Transverse colon (tissue), 4 donors: Measurements from ENCODE around the gene DNAJC22. TPM values are rescaled to one million over a fixed set of nuclear protein-coding genes. Genes with fewer than 3 reads are reported as not detected.

Experiments used
- DNase-seq: peaks from one replicate; pipeline ENCODE4 v3.0.0-alpha.2; 2019
- H3K27ac ChIP-seq, 4 donors: fragments of 200-600 bp; sonication (generic); 2 replicates each; pipeline ENCODE4 v1.5.1; 2016 to 2018; ENCODE audit warnings: inconsistent platforms in 4 of 4
- H3K27me3 ChIP-seq: fragments of 200-600 bp; sonication (generic); 2 replicates; pipeline ENCODE4 v1.5.1; 2017; ENCODE audit warnings: inconsistent platforms
- H3K36me3 ChIP-seq, 4 donors: fragments of 200-600 bp; sonication (generic); 2 replicates each; pipeline ENCODE4 v1.5.1; 2017 to 2019; ENCODE audit warnings: inconsistent platforms in 4 of 4
- H3K4me1 ChIP-seq, 4 donors: fragments of 200-600 bp; sonication (generic); 2 replicates each; pipeline ENCODE4 v1.5.1; 2017 to 2020; ENCODE audit warnings: inconsistent platforms in 4 of 4
- H3K4me3 ChIP-seq, 4 donors: fragments of 200-600 bp; sonication (generic); 1 replicate in 1 of 4; 2 replicates in 3 of 4; pipeline versions ENCODE4 v1.5.1 to v1.6.1; 2017 to 2019; ENCODE audit warnings: inconsistent platforms in 4 of 4
- H3K9me3 ChIP-seq, 2 donors: fragments of 200-600 bp; sonication (generic); 2 replicates each; pipeline ENCODE4 v1.5.1; 2017 to 2019; ENCODE audit warnings: inconsistent platforms in 2 of 2
- EP300 ChIP-seq: sonication (generic); formaldehyde crosslinking; IDR thresholded peaks from one replicate; pipeline ENCODE4 v1.6.1; 2017; ENCODE audit warnings: antibody characterized with exemption, low read depth
- POLR2A ChIP-seq: fragments of 450-650 bp; IDR thresholded peaks from one replicate; pipeline ENCODE4 v1.6.1; 2016; ENCODE audit warnings: antibody characterized with exemption, mild to moderate bottlenecking, moderate library complexity
- POLR2AphosphoS5 ChIP-seq, 3 donors: sonication (generic); formaldehyde crosslinking; IDR thresholded peaks; one replicate each; pipeline ENCODE4 v1.6.1; 2016; ENCODE audit warnings: antibody characterized with exemption in 3 of 3
- WGBS, 2 donors: methylation state at CpG; one replicate each; pipeline ENCODE4 v1.1.5; 2018; ENCODE audit warnings: low coverage in 1 of 2; 5-methylcytosine and 5-hydroxymethylcytosine counted together
- in situ Hi-C, 4 donors: fragments of 200-750 bp; cut with MboI; loops; one replicate each; pipeline versions ENCODE4 v1.15.0 to v1.15.1; 2017; ENCODE audit warnings: low sequenced_read_pairs in 3 of 4, low pct_ligation_motif_present in 1 of 4, low pct_unique_long_range_greater_than_20kb in 1 of 4
- intact Hi-C: fragments of 100-400 bp; cut with DNase I; formaldehyde crosslinking; loops from one replicate; pipeline ENCODE4 v1.15.1; 2023; ENCODE audit warnings: low total_unique reads
- total RNA-seq, 4 donors: library from RNA; depleted of rRNA; stranded (reverse); fragments of >200 nt; gene quantifications; one replicate each; pipeline ENCODE4 v1.1.0, GENCODE V29; 2016
- TF ChIP-seq, protein P1 (sequence below), 5 experiments: fragments of 200-600 bp in 3 of 5; fragments of 450-650 bp in 2 of 5; sonication (generic) in 3 of 5; IDR thresholded peaks; 1 replicate in 2 of 5; 2 replicates in 3 of 5; pipeline ENCODE4 v1.5.1; 2016 to 2017; ENCODE audit warnings: antibody characterized with exemption in 5 of 5, inconsistent platforms in 3 of 5, mild to moderate bottlenecking in 2 of 5, moderate library complexity in 1 of 5

Gene DNAJC22
- 10 to 100 TPM; 25.4 to 43.8 (median 39.2) TPM for total RNA-seq

DNA sequence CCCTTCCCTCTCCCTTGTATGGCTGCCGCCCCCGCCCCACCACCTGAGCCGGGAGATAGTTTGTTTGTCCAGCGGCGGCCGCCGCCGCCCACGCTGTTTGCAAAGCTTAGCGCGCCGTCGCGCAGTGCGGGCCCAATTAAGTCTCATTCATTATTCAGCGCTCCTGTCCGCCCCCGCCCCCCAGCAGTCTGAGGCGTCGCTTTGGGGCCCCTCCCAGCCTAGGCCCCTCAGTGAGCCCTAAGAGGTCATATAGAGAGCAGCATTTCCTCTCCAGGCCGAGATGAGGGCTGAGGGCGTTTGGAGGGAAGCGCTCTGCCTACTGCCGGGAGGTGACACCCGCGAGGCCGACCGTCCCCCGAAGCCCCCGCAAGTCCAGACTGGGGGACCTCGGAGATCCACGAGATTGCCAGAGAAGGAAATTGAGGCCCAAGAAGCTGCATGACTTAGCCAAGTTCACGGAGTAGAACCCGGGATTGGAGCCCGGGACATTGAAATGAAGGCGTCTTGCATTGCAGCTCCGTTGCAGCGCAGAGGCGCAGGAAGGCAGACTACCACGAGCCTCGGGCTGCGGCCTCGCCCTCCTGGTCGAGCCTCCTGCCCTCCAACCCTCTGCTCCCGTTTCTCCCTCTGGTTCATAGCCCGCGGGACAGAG, at the start of gene DNAJC22:
Gene DNAJC22, plus strand, starts transcription at position 230 of the 652 bp plus-strand sequence. CDS start 1,985 bp downstream, outside the sequence.
- DNase-seq = peak; percentile 38
- peaks cover 93% of the 10 kb centered on the region for H3K27me3 ChIP-seq
- no peaks in the 10 kb centered on the region for H3K36me3 ChIP-seq
- peaks cover 43 to 69% (median 49%) of the 10 kb centered on the region in 4 donors for H3K4me1 ChIP-seq
- in situ Hi-C loops (loop anchor here in 1 of 4 donors (10.0 kb wide), 1 partner anchor 168 kb away; no protein-coding TSS in a partner anchor), intact Hi-C loops (loop anchor here (5.0 kb wide), 1 partner anchor 171 kb away; no protein-coding TSS in a partner anchor)
- peak within 1 kb of the TSS in 3 of 4 donors; percentile 25 to 52 (median 26) for H3K4me3 ChIP-seq
- no peaks in the 10 kb centered on the region for H3K9me3 ChIP-seq
- peak within 1 kb of the TSS in 1 of 4 donors; percentile 24 for H3K27ac ChIP-seq
- WGBS, 2 donors = 0 to 1% methylated on average over 2 to 44 of the region's 47 CpGs
- TF ChIP-seq POLR2AphosphoS5 (IDR thresholded peaks at IDR 0.05) = no peak
- no peak for TF ChIP-seq POLR2A

DNA sequence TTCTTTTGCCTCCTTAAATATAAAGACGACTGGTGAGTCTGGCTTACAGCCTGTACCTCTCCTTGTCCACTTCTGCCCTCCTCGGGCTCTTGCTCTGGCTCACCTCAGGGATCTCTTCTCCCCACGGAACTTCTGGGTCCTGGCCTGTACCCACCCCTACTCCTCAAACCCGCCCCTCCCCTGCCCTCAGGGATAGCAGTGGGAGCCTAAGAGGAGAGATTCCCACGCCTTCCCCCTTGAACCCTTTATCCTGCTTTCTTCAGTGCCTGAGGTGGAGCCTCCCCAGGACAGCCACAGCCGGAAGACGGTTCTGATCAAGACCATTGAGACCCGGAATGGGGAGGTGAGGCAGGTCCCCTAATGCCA, 49.0 kb upstream of the DNAJC22 start:
- H3K36me3 ChIP-seq = no peaks in the 10 kb centered on the region
- peaks cover 85% of the 10 kb centered on the region for H3K27me3 ChIP-seq
- TF ChIP-seq POLR2AphosphoS5 (IDR thresholded peaks at IDR 0.05) (no peak), EP300 (no peak), POLR2A (no peak)
- TF ChIP-seq, protein P1, sequence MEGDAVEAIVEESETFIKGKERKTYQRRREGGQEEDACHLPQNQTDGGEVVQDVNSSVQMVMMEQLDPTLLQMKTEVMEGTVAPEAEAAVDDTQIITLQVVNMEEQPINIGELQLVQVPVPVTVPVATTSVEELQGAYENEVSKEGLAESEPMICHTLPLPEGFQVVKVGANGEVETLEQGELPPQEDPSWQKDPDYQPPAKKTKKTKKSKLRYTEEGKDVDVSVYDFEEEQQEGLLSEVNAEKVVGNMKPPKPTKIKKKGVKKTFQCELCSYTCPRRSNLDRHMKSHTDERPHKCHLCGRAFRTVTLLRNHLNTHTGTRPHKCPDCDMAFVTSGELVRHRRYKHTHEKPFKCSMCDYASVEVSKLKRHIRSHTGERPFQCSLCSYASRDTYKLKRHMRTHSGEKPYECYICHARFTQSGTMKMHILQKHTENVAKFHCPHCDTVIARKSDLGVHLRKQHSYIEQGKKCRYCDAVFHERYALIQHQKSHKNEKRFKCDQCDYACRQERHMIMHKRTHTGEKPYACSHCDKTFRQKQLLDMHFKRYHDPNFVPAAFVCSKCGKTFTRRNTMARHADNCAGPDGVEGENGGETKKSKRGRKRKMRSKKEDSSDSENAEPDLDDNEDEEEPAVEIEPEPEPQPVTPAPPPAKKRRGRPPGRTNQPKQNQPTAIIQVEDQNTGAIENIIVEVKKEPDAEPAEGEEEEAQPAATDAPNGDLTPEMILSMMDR (IDR thresholded peaks at IDR 0.05) = no peak
- intact Hi-C loops = no loop called here
- peaks cover 12 to 33% (median 28%) of the 10 kb centered on the region in 4 donors for H3K4me1 ChIP-seq
- no peaks in the 10 kb centered on the region for H3K9me3 ChIP-seq
- H3K27ac ChIP-seq = no peak overlapping the region
- DNase-seq = no peak
- WGBS, 2 donors = 31 to 33% methylated on average over 3 to 8 of the region's 8 CpGs
- H3K4me3 ChIP-seq = peak overlapping the region in 2 of 4 donors; percentile 18 to 27
- in situ Hi-C loops = no loop called here

DNA sequence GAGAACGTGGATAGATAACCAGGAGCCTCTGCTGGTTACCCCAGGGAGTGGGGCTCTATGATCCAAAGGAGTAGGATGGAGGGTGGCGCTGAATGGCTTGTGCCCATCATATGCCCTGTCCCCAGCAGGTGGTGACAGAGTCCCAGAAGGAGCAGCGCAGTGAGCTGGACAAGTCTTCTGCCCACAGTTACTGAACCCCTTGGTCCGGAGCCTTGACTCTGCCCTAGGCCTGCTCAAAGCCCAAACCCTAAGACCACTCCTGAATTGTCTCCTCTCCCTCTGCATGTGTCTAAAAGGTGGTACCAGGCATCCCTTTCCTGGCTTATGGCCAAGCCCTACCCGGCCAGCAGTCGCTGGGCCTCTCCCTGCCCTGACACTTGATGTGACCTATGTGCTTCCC, 48.5 kb upstream of the DNAJC22 start:
- intact Hi-C loops (no loop called here), in situ Hi-C loops (no loop called here)
- no peak overlapping the region for H3K4me3 ChIP-seq
- WGBS, 2 donors = 33% methylated on average over 6 of the region's 6 CpGs; no CpG with 5 or more reads in 1 of the 2 donors
- TF ChIP-seq POLR2A = no peak
- no peak for TF ChIP-seq POLR2AphosphoS5 (IDR thresholded peaks at IDR 0.05)
- TF ChIP-seq, protein P1 (IDR thresholded peaks at IDR 0.05) = peak in 2 of 5 experiments; percentile 12 to 14
- no peak for TF ChIP-seq EP300
- peaks cover 90% of the 10 kb centered on the region for H3K27me3 ChIP-seq
- no peak overlapping the region for H3K27ac ChIP-seq
- no peaks in the 10 kb centered on the region for H3K9me3 ChIP-seq
- peaks cover 12 to 29% (median 24%) of the 10 kb centered on the region in 4 donors for H3K4me1 ChIP-seq
- DNase-seq = peak; percentile 18
- no peaks in the 10 kb centered on the region for H3K36me3 ChIP-seq

DNA sequence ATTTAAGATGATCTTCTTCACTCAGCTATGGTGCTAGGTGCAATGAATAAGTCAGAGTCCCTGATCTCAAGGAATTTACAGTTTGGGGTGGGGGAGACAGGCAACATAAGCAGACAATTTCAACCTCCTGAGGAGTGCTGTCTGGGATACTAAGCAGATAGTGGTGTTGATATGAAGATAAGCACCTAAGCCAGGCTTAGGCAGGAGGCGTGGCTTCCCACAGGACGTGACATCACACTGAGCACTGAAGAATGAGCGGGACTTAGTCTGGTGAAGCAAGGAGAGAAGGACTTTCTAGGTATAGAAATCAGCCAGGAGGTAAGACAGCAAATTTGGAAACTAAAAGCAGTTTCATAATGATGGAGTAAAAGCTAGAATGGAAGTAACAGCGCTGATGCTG, 44.9 kb upstream of the DNAJC22 start:
- intact Hi-C loops = no loop called here
- no peak overlapping the region for H3K4me3 ChIP-seq
- peaks cover 10 to 12% (median 11%) of the 10 kb centered on the region in 4 donors for H3K4me1 ChIP-seq
- TF ChIP-seq POLR2A = no peak
- TF ChIP-seq, protein P1 (IDR thresholded peaks at IDR 0.05) = no peak
- no peak for TF ChIP-seq POLR2AphosphoS5 (IDR thresholded peaks at IDR 0.05)
- no peak for TF ChIP-seq EP300
- no peaks in the 10 kb centered on the region for H3K36me3 ChIP-seq
- no peak for DNase-seq
- no peaks in the 10 kb centered on the region for H3K9me3 ChIP-seq
- in situ Hi-C loops = no loop called here
- 28 to 65% methylated on average over 4 of the region's 4 CpGs for WGBS, 2 donors
- H3K27ac ChIP-seq = no peak overlapping the region
- H3K27me3 ChIP-seq = peaks cover 84% of the 10 kb centered on the region
